Gastrocnemius medialis (tissue), 4 donors: ENCODE measurements around the gene SEMA4G. TPM values are rescaled to one million over a fixed set of nuclear protein-coding genes. Genes with fewer than 3 reads are reported as not detected.

Experiments used
- ATAC-seq, 2 donors: fragments of 150-250 bp; one replicate each; pipeline ENCODE4 v1.9.1; 2016
- DNase-seq, 2 donors: peaks; one replicate each; pipeline ENCODE4 v3.0.0-alpha.2; 2019
- H3K27ac ChIP-seq, 4 donors: fragments of 200-600 bp; sonication (generic); 1 replicate in 1 of 4; 2 replicates in 3 of 4; pipeline ENCODE4 v1.5.1; 2016 to 2018; ENCODE audit warnings: mild to moderate bottlenecking in 2 of 4, moderate library complexity in 1 of 4
- H3K27me3 ChIP-seq, 3 donors: fragments of 200-600 bp; sonication (generic) in 2 of 3; 1 replicate in 1 of 3; 2 replicates in 2 of 3; pipeline versions ENCODE4 v1.5.1 to v1.6.0; 2016 to 2019; ENCODE audit warnings: mild to moderate bottlenecking in 1 of 3, moderate library complexity in 1 of 3
- H3K36me3 ChIP-seq, 2 donors: fragments of 200-600 bp; sonication (generic) in 1 of 2; one replicate each; pipeline ENCODE4 v1.5.1; 2017 to 2018
- H3K4me1 ChIP-seq, 2 donors: fragments of 200-600 bp; sonication (generic) in 1 of 2; one replicate each; pipeline ENCODE4 v1.5.1; 2016 to 2017; ENCODE audit warnings: mild to moderate bottlenecking in 2 of 2
- H3K4me3 ChIP-seq, 4 donors: fragments of 200-600 bp; sonication (generic) in 3 of 4; 1 replicate in 1 of 4; 2 replicates in 3 of 4; pipeline ENCODE4 v1.5.1; 2016 to 2019; ENCODE audit warnings: mild to moderate bottlenecking in 2 of 4
- H3K9me3 ChIP-seq, 3 donors: fragments of 200-600 bp; sonication (generic) in 2 of 3; 1 replicate in 1 of 3; 2 replicates in 2 of 3; pipeline ENCODE4 v1.5.1; 2016 to 2019
- POLR2A ChIP-seq, 2 donors: fragments of 450-650 bp; IDR thresholded peaks; one replicate each; pipeline ENCODE4 v1.6.1; 2017; ENCODE audit warnings: antibody characterized with exemption in 2 of 2, mild to moderate bottlenecking in 2 of 2, moderate library complexity in 2 of 2
- in situ Hi-C, 4 donors: fragments of 200-750 bp; cut with MboI; loops; one replicate each; pipeline versions ENCODE4 v1.15.0 to v1.8.0; 2017; ENCODE audit warnings: low sequenced_read_pairs in 4 of 4
- intact Hi-C: fragments of 100-400 bp; cut with DNase I; formaldehyde crosslinking; loops from one replicate; pipeline ENCODE4 v1.15.1; 2023; ENCODE audit warnings: low total_unique reads
- total RNA-seq, 4 donors: library from RNA; depleted of rRNA; stranded (reverse); fragments of >200 nt; gene quantifications; one replicate each; pipeline versions ENCODE4 v1.1.0 to v1.2.3, GENCODE V29; 2016
- TF ChIP-seq, protein P1 (sequence below), 5 experiments: fragments of 450-650 bp in 3 of 5; fragments of 200-600 bp in 2 of 5; sonication (generic) in 2 of 5; IDR thresholded peaks in 4 of 5; conservative IDR thresholded peaks in 1 of 5; 1 replicate in 4 of 5; 2 replicates in 1 of 5; pipeline ENCODE4 v1.5.1; 2016 to 2019; ENCODE audit warnings: antibody characterized with exemption in 5 of 5, mild to moderate bottlenecking in 3 of 5, moderate library complexity in 3 of 5

SEMA4G gene
- total RNA-seq, 4 donors from 2014 or later, result 0.46 to 1.1 (median 0.52) TPM

DNA sequence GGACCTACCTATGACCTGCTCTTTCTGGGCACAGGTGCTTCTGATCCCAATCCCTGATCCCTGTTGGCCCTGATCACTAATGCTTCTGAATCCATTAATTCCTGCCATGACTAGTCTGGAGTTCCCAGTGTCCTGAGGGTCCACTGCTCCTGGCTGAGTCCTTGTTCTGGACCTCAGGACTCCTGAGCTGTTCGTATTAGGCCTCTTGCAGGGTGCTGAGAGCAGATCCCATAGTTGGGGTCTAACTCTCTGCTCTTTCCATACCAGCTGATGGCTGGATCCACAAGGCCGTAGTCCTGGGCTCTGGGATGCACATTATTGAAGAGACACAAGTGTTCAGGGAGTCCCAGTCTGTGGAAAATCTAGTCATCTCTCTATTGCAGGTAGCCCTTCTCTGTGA lies 11.0 kb downstream of the SEMA4G start:
- DNase-seq, result peak in 1 of 2 donors; percentile 1
- in situ Hi-C loops, result no loop called here

DNA sequence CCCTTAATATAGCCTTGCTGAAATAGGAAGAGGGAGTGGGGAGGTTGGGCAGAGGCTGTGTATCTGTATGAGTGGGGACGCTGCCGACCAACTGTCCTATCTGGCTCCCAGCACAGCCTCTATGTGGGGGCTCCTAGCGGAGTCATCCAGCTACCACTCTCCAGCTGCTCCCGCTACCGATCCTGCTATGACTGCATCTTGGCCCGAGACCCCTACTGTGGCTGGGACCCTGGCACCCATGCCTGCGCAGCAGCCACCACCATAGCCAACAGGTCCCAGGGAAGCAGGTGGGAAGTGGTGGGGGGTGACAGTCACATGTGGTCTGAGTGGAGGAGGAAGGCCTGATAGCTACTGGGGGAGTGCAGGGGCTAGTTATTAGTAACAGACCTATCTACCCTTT lies 11.4 kb downstream of the SEMA4G start:
- H3K36me3 ChIP-seq, result peaks cover 0 to 27% of the 10 kb centered on the region in 2 donors
- in situ Hi-C loops, result no loop called here

More for the DNA sequence above, 11.0 kb downstream of the SEMA4G start:
- Histone ChIP-seq H3K9me3 (no peaks in the 10 kb centered on the region), H3K27ac (no peak overlapping the region), H3K36me3 (peaks cover 0 to 23% of the 10 kb centered on the region in 2 donors), H3K27me3 (no peaks in the 10 kb centered on the region), H3K4me1 (peaks cover 0 to 1% of the 10 kb centered on the region in 2 donors), H3K4me3 (no peak overlapping the region)
- ATAC-seq, result no peak
- TF ChIP-seq, protein P1, sequence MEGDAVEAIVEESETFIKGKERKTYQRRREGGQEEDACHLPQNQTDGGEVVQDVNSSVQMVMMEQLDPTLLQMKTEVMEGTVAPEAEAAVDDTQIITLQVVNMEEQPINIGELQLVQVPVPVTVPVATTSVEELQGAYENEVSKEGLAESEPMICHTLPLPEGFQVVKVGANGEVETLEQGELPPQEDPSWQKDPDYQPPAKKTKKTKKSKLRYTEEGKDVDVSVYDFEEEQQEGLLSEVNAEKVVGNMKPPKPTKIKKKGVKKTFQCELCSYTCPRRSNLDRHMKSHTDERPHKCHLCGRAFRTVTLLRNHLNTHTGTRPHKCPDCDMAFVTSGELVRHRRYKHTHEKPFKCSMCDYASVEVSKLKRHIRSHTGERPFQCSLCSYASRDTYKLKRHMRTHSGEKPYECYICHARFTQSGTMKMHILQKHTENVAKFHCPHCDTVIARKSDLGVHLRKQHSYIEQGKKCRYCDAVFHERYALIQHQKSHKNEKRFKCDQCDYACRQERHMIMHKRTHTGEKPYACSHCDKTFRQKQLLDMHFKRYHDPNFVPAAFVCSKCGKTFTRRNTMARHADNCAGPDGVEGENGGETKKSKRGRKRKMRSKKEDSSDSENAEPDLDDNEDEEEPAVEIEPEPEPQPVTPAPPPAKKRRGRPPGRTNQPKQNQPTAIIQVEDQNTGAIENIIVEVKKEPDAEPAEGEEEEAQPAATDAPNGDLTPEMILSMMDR (IDR thresholded peaks at IDR 0.05 in 4 of 5, conservative IDR thresholded peaks at IDR 0.05 in 1 of 5), result no peak
- TF ChIP-seq POLR2A (IDR thresholded peaks at IDR 0.05), result no peak
- intact Hi-C loops, result no loop called here

DNA sequence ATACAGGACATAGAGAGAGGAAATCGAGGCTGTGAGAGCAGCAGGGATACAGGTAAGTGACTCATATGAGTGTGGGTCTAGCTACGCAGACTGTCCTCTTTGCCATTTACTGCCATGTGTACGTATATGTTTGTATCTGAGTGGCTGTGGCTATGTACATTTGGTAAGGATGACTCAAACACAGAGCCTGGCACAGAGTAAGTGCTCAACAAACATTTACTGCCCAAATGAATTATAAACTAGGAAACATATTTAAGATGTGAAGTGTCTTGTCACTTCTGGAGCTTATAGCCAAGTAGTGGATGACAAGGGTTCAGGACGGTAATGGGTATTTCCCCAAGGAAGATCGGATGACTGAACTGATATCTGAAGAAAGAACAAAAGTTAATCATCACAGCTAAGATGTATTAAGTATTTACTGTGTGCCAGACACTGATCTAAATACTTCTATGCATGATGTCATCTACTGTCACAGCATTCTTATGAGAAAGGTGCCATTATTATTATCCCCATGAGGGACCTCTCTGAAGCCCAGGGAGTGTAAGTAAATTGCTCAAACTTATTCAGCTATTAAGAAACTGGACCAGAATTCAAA lies 12.0 kb downstream of the SEMA4G start:
- no peaks in the 10 kb centered on the region for H3K27me3 ChIP-seq
- H3K4me3 ChIP-seq, result no peak overlapping the region
- no peak for DNase-seq
- H3K27ac ChIP-seq, result no peak overlapping the region
- H3K4me1 ChIP-seq, result peaks cover 8 to 11% of the 10 kb centered on the region in 2 donors
- no peaks in the 10 kb centered on the region for H3K9me3 ChIP-seq
- intact Hi-C loops, result no loop called here
- in situ Hi-C loops, result no loop called here
- no peak for ATAC-seq
- TF ChIP-seq, protein P1 (IDR thresholded peaks at IDR 0.05 in 4 of 5, conservative IDR thresholded peaks at IDR 0.05 in 1 of 5), result no peak
- no peak for TF ChIP-seq POLR2A (IDR thresholded peaks at IDR 0.05)
- H3K36me3 ChIP-seq, result peaks cover 0 to 33% of the 10 kb centered on the region in 2 donors

More for the DNA sequence above, 11.4 kb downstream of the SEMA4G start:
- TF ChIP-seq, protein P1 (IDR thresholded peaks at IDR 0.05 in 4 of 5, conservative IDR thresholded peaks at IDR 0.05 in 1 of 5), result no peak
- no peak for TF ChIP-seq POLR2A (IDR thresholded peaks at IDR 0.05)
- H3K9me3 ChIP-seq, result no peaks in the 10 kb centered on the region
- intact Hi-C loops, result no loop called here
- H3K4me1 ChIP-seq, result peaks cover 3 to 5% of the 10 kb centered on the region in 2 donors
- no peaks in the 10 kb centered on the region for H3K27me3 ChIP-seq
- no peak overlapping the region for H3K27ac ChIP-seq
- no peak for DNase-seq
- H3K4me3 ChIP-seq, result no peak overlapping the region
- no peak for ATAC-seq

DNA sequence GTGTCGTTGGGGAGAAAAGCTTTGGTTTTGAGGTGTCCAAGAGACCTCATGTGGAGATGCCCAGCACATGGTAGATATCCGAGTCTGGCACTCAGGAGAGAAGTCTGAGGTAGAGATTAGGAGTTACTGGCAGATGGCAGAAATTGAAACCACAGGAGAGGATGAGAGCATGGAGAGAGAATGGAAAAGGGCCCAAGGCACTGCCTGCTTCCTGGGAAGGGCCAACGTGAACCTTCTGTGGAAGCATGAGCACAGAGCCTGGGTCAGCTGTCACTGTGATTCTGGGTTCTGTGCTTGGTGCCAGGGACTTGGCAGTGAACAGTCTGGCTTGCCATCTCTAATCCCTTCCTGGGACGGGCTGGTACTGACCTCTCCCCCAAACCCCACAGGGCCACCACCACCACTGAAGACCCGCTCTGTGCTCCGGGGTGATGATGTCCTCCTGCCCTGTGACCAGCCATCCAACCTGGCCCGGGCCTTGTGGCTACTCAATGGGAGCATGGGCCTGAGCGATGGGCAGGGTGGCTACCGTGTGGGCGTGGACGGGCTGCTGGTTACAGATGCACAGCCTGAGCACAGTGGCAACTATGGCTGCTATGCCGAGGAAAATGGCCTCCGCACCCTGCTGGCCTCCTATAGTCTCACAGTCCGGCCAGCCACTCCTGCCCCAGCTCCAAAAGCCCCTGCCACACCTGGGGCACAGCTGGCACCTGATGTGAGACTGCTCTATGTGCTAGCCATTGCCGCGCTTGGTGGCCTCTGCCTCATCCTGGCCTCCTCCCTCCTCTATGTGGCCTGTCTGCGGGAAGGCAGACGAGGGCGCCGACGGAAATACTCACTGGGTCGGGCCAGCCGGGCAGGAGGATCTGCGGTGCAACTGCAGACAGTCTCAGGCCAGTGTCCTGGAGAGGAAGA lies 13.9 kb downstream of the SEMA4G start:
- in situ Hi-C loops, result no loop called here
- peaks cover 19 to 23% of the 10 kb centered on the region in 2 donors for H3K4me1 ChIP-seq
- peak in 1 of 2 donors; percentile 6 for DNase-seq
- intact Hi-C loops, result no loop called here
- no peak overlapping the region for H3K4me3 ChIP-seq
- H3K9me3 ChIP-seq, result no peaks in the 10 kb centered on the region
- no peak for ATAC-seq
- no peak overlapping the region for H3K27ac ChIP-seq
- no peak for TF ChIP-seq POLR2A (IDR thresholded peaks at IDR 0.05)
- TF ChIP-seq, protein P1 (IDR thresholded peaks at IDR 0.05 in 4 of 5, conservative IDR thresholded peaks at IDR 0.05 in 1 of 5), result no peak
- H3K36me3 ChIP-seq, result peaks cover 0 to 34% of the 10 kb centered on the region in 2 donors
- no peaks in the 10 kb centered on the region for H3K27me3 ChIP-seq
